22Rv1 (cell line): ENCODE measurements around the gene SYNE1.

Source experiments
- CTCF ChIP-seq: fragments of 450-650 bp; IDR thresholded peaks from 2 replicates; pipeline ENCODE4 v1.5.1; 2017; ENCODE audit warnings: mild to moderate bottlenecking
- ZFX ChIP-seq: fragments of 450-650 bp; IDR thresholded peaks from 2 replicates; pipeline ENCODE4 v1.6.1; 2017; ENCODE audit warnings: antibody characterized with exemption, borderline replicate concordance

- TF ChIP-seq CTCF (no peak), ZFX (no peak)
Observed at GRCh38 chr6:152293404-152293803, 343.8 kb downstream of the SYNE1 start.
